Upper lobe of left lung (tissue), 4 donors: ENCODE measurements around the gene BRWD1.

Experiments used
- POLR2A ChIP-seq, 4 donors: fragments of 450-650 bp; IDR thresholded peaks; one replicate each; pipeline ENCODE4 v1.5.1; 2016 to 2017; ENCODE audit warnings: antibody characterized with exemption in 4 of 4, mild to moderate bottlenecking in 2 of 4
- POLR2AphosphoS5 ChIP-seq, 2 donors: sonication (generic); formaldehyde crosslinking; IDR thresholded peaks; one replicate each; pipeline ENCODE4 v1.5.1; 2017; ENCODE audit warnings: antibody characterized with exemption in 2 of 2
- TF ChIP-seq, protein P1 (sequence below), 6 experiments: fragments of 450-650 bp in 4 of 6; fragments of 200-600 bp in 2 of 6; sonication (generic) in 2 of 6; IDR thresholded peaks; one replicate each; pipeline ENCODE4 v1.5.1; 2016 to 2019; ENCODE audit warnings: antibody characterized with exemption in 6 of 6

DNA sequence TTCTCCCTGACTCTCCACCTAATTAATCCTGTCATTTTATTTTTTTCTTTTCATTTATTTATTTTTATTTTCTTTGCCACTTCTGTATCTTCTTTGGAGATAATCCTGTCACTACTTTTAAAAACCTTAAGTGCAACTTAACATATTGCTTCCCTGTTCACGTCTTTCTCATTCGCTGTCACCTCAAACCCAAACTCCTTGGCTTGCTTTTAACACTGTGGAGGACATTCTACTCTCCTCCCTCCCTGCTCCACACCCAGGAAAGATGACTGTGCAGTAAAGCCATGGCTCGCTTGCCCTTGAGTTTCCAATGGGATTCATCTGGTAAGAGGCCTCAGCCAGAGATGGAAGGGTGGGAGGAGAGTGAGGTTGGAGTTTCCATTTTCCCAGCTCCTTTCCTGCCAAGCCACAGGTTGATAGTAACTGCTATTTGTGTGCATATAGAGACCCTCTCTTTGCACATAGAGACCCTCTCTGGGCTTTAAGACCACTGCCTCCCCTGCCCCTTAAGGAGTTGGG, 6.4 kb upstream of the BRWD1 start:
- TF ChIP-seq, protein P1, sequence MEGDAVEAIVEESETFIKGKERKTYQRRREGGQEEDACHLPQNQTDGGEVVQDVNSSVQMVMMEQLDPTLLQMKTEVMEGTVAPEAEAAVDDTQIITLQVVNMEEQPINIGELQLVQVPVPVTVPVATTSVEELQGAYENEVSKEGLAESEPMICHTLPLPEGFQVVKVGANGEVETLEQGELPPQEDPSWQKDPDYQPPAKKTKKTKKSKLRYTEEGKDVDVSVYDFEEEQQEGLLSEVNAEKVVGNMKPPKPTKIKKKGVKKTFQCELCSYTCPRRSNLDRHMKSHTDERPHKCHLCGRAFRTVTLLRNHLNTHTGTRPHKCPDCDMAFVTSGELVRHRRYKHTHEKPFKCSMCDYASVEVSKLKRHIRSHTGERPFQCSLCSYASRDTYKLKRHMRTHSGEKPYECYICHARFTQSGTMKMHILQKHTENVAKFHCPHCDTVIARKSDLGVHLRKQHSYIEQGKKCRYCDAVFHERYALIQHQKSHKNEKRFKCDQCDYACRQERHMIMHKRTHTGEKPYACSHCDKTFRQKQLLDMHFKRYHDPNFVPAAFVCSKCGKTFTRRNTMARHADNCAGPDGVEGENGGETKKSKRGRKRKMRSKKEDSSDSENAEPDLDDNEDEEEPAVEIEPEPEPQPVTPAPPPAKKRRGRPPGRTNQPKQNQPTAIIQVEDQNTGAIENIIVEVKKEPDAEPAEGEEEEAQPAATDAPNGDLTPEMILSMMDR (IDR thresholded peaks at IDR 0.05), result no peak
- TF ChIP-seq POLR2A (IDR thresholded peaks at IDR 0.05) (no peak), POLR2AphosphoS5 (IDR thresholded peaks at IDR 0.05) (no peak)
